Breast epithelium (tissue), 4 donors: ENCODE data around the gene PLS1. TPM values are rescaled to one million over a fixed set of nuclear protein-coding genes. Genes with fewer than 3 reads are reported as not detected.

Source experiments
- DNase-seq, 2 donors: peaks; one replicate each; pipeline ENCODE4 v3.0.0-alpha.2; 2019; ENCODE audit warnings: low spot score in 2 of 2
- H3K27ac ChIP-seq, 2 donors: fragments of 200-600 bp; sonication (generic) in 1 of 2; one replicate each; pipeline ENCODE4 v1.5.1; 2016 to 2019; ENCODE audit warnings: mild to moderate bottlenecking in 1 of 2
- H3K27me3 ChIP-seq, 2 donors: fragments of 200-600 bp; sonication (generic) in 1 of 2; one replicate each; pipeline versions ENCODE4 v1.5.1 to v1.6.0; 2017 to 2019; ENCODE audit warnings: control low read depth in 1 of 2, mild to moderate bottlenecking in 1 of 2
- H3K36me3 ChIP-seq: fragments of 200-600 bp; one replicate; pipeline ENCODE4 v1.5.1; 2019
- H3K4me1 ChIP-seq, 2 donors: fragments of 200-600 bp; sonication (generic); one replicate each; pipeline ENCODE4 v1.5.1; 2016 to 2019; ENCODE audit warnings: control low read depth in 1 of 2
- H3K4me3 ChIP-seq, 3 donors: fragments of 200-600 bp; sonication (generic); 1 replicate in 2 of 3; 2 replicates in 1 of 3; pipeline ENCODE4 v1.5.1; 2016 to 2019; ENCODE audit warnings: mild to moderate bottlenecking in 3 of 3, moderate library complexity in 2 of 3
- H3K9me3 ChIP-seq, 2 donors: fragments of 200-600 bp; sonication (generic) in 1 of 2; one replicate each; pipeline ENCODE4 v1.5.1; 2016 to 2019; ENCODE audit warnings: control low read depth in 1 of 2
- POLR2A ChIP-seq: fragments of 450-650 bp; IDR thresholded peaks from one replicate; pipeline ENCODE4 v1.6.1; 2016; ENCODE audit warnings: antibody characterized with exemption, mild to moderate bottlenecking, moderate library complexity
- POLR2AphosphoS5 ChIP-seq, 3 donors: sonication (generic); formaldehyde crosslinking; IDR thresholded peaks; one replicate each; pipeline ENCODE4 v1.6.1; 2017; ENCODE audit warnings: antibody characterized with exemption in 3 of 3
- intact Hi-C: fragments of 100-400 bp; cut with DNase I; formaldehyde crosslinking; loops from one replicate; pipeline ENCODE4 v1.15.1; 2023; ENCODE audit warnings: low total_unique reads
- total RNA-seq, 3 donors: library from RNA; depleted of rRNA; stranded (reverse); fragments of >200 nt; gene quantifications; one replicate each; pipeline ENCODE4 v1.1.0, GENCODE V29; 2016
- TF ChIP-seq, protein P1 (sequence below), 3 donors: fragments of 450-650 bp; IDR thresholded peaks; one replicate each; pipeline ENCODE4 v1.5.1; 2016 to 2017; ENCODE audit warnings: antibody characterized with exemption in 3 of 3, mild to moderate bottlenecking in 3 of 3, moderate library complexity in 3 of 3

Gene PLS1
- total RNA-seq, 3 donors from 2014 or later: 1.6 to 18.4 (median 15.7) TPM

DNA sequence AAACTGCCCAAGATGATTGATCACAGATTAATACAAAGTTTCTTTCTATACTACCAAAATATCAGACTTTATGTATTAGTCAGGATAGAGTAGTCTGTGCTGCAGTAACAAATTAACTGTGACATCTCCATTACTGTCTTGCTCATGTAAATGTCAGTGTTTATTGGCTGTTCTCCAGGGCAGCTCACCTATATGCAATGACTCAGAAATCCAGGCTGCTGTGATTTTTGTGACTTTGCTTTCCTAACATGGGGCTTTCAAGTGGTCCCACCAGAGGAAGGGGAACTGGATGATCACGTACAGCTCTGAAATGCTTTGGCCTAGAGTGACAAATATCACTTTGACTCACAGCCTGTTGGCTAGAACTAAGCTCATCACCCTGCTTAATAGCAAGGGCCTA, 12.9 kb downstream of the PLS1 start:
- H3K27me3 ChIP-seq: no peaks in the 10 kb centered on the region
- H3K9me3 ChIP-seq: no peaks in the 10 kb centered on the region
- no peak for DNase-seq
- no peaks in the 10 kb centered on the region for H3K36me3 ChIP-seq
- H3K27ac ChIP-seq: no peak overlapping the region
- TF ChIP-seq, protein P1, sequence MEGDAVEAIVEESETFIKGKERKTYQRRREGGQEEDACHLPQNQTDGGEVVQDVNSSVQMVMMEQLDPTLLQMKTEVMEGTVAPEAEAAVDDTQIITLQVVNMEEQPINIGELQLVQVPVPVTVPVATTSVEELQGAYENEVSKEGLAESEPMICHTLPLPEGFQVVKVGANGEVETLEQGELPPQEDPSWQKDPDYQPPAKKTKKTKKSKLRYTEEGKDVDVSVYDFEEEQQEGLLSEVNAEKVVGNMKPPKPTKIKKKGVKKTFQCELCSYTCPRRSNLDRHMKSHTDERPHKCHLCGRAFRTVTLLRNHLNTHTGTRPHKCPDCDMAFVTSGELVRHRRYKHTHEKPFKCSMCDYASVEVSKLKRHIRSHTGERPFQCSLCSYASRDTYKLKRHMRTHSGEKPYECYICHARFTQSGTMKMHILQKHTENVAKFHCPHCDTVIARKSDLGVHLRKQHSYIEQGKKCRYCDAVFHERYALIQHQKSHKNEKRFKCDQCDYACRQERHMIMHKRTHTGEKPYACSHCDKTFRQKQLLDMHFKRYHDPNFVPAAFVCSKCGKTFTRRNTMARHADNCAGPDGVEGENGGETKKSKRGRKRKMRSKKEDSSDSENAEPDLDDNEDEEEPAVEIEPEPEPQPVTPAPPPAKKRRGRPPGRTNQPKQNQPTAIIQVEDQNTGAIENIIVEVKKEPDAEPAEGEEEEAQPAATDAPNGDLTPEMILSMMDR (IDR thresholded peaks at IDR 0.05): no peak
- TF ChIP-seq POLR2AphosphoS5 (IDR thresholded peaks at IDR 0.05) (no peak), POLR2A (no peak)
- H3K4me3 ChIP-seq: no peak overlapping the region
- H3K4me1 ChIP-seq: no peaks in the 10 kb centered on the region
- intact Hi-C loops: no loop called here

DNA sequence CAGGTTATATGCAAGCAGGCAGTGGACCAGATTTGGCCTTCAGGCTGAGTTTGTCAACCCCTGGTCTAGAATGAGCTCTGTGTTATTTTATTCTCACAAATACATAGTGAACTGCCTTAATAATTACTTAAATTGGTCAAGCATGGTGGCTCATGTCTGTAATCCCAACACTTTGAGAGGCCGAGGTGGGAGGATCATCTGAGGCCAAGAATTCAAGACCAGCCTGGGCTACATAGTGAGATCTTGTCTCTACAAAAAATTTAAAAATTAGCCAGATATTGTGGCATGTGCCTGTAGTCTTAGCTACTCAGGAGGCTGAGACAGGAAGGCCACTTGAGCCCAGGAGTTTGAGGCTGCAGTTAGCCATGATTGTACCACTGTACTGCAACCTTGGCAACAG, 15.0 kb downstream of the PLS1 start:
- no peak for DNase-seq
- Histone ChIP-seq H3K27me3 (no peaks in the 10 kb centered on the region), H3K36me3 (no peaks in the 10 kb centered on the region), H3K4me1 (no peaks in the 10 kb centered on the region), H3K27ac (no peak overlapping the region), H3K4me3 (no peak overlapping the region), H3K9me3 (no peaks in the 10 kb centered on the region)
- TF ChIP-seq, protein P1 (IDR thresholded peaks at IDR 0.05): no peak
- TF ChIP-seq POLR2AphosphoS5 (IDR thresholded peaks at IDR 0.05) (no peak), POLR2A (no peak)
- intact Hi-C loops: no loop called here

DNA sequence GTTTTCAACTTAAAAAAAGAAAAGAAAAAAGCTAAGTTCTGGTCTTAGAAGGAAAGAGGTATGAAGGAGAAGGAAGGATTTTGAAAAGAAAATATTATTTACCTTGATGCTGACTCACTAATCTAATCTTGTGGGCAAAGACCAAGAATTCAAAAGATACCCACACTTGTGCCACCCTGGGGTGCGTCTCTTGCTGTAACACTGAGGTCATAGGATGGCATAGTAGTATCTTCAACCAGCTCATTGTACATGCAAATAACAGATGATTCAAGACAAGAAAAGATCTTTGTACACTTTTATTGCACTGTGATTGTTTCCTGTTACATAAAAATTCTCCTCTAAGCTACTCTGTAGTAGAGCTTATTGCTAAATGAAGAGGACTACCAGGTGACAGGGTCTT, 17.3 kb downstream of the PLS1 start:
- Histone ChIP-seq H3K9me3 (no peaks in the 10 kb centered on the region), H3K36me3 (no peaks in the 10 kb centered on the region), H3K27ac (no peak overlapping the region), H3K4me3 (no peak overlapping the region), H3K27me3 (no peaks in the 10 kb centered on the region), H3K4me1 (no peaks in the 10 kb centered on the region)
- no peak for TF ChIP-seq POLR2A
- TF ChIP-seq, protein P1 (IDR thresholded peaks at IDR 0.05): no peak
- intact Hi-C loops: no loop called here
- DNase-seq: no peak

DNA sequence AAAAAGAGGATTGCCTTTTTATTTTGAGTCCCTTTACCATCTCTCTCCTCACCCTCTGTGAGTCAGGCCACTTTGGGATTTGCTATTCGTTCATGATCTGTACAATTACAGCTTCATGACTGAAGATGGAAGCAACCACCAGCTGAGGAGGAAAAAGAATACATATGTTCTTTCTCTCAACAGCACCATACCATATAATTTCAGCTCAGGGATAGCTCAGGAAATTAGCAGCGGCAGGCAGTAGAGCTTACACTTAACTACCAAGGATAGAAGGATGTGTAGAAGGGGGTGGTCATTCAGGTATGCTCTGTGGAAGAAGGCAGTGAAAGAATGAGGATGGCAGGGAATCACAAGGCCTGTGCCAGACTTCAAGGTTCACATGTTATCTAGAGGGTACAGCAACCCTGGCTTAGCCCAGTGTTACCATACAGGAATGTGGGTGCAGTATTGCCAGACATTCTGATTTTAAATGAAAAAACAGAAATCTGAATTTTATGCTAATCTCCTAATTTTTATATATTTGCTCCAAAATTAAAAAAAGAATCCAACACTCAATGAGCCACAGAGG, 17.9 kb downstream of the PLS1 start:
- no peaks in the 10 kb centered on the region for H3K9me3 ChIP-seq
- intact Hi-C loops: no loop called here
- H3K4me3 ChIP-seq: no peak overlapping the region
- no peaks in the 10 kb centered on the region for H3K4me1 ChIP-seq
- no peak for DNase-seq
- no peaks in the 10 kb centered on the region for H3K27me3 ChIP-seq
- TF ChIP-seq POLR2A (no peak), POLR2AphosphoS5 (IDR thresholded peaks at IDR 0.05) (no peak)
- TF ChIP-seq, protein P1 (IDR thresholded peaks at IDR 0.05): no peak
- no peaks in the 10 kb centered on the region for H3K36me3 ChIP-seq
- no peak overlapping the region for H3K27ac ChIP-seq

DNA sequence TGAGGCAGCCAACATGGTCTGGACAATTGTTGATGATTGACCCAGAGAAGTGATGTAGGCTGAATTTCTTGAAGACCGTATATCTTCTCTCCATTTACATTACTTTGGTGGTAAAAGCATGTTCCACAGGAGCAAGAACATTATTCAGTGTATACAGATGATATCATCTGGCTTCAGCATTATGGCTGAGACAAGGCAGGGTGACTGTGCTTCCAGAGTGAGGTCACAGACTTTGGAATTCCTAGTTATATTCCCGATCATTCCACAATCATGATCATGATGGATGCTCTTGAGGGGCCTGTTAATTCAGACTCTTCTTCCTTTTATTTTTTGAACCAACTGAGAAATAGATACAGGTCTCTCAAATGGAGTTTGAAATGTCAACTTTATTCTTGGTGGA, 19.0 kb downstream of the PLS1 start:
- no peak for DNase-seq
- Histone ChIP-seq H3K27ac (no peak overlapping the region), H3K36me3 (no peaks in the 10 kb centered on the region), H3K27me3 (no peaks in the 10 kb centered on the region), H3K9me3 (no peaks in the 10 kb centered on the region), H3K4me1 (no peaks in the 10 kb centered on the region), H3K4me3 (no peak overlapping the region)
- no peak for TF ChIP-seq POLR2AphosphoS5 (IDR thresholded peaks at IDR 0.05)
- no peak for TF ChIP-seq POLR2A
- TF ChIP-seq, protein P1 (IDR thresholded peaks at IDR 0.05): no peak
- intact Hi-C loops: no loop called here
